AG09319 (cell line): ENCODE results near the gene SEL1L3.

Experiments
- DNase-seq: peaks from one replicate; pipeline ENCODE4 v3.0.0-alpha.2; 2010; ENCODE audit warnings: low read depth; ENCODE audit errors: extremely low read depth
- CTCF ChIP-seq: IDR thresholded peaks from 2 replicates; pipeline ENCODE4 v1.5.1; 2011; ENCODE audit warnings: low read depth, mild to moderate bottlenecking, inconsistent platforms, low read length, moderate library complexity

The SEL1L3 gene

GRCh38 chr4:25790024-25790423 is 72.8 kb downstream of the SEL1L3 start:
- no peak for TF ChIP-seq CTCF
- no peak for DNase-seq

- DNase-seq, result no peak
- no peak for TF ChIP-seq CTCF
These were observed 74.0 kb downstream of the SEL1L3 start for GRCh38 chr4:25788703-25789238.

GRCh38 chr4:25786497-25787065 is 76.2 kb downstream of the SEL1L3 start:
- no peak for DNase-seq
- no peak for TF ChIP-seq CTCF

- no peak for TF ChIP-seq CTCF
These were observed 78.8 kb downstream of the SEL1L3 start for GRCh38 chr4:25783943-25784342.

GRCh38 chr4:25783126-25783525 is 79.7 kb downstream of the SEL1L3 start:
- no peak for TF ChIP-seq CTCF
- no peak for DNase-seq

More at GRCh38 chr4:25783943-25784342, 78.8 kb downstream of the SEL1L3 start:
- DNase-seq, result no peak

GRCh38 chr4:25782482-25782881 is 80.3 kb downstream of the SEL1L3 start:
- no peak for DNase-seq
- TF ChIP-seq CTCF, result no peak

- TF ChIP-seq CTCF, result no peak
- DNase-seq, result no peak
These were observed 83.8 kb downstream of the SEL1L3 start for GRCh38 chr4:25779021-25779420.
